Testis (tissue), 3 donors: ENCODE data around the gene STAT3. TPM values are rescaled to one million over a fixed set of nuclear protein-coding genes. Genes with fewer than 3 reads are reported as not detected.

ENCODE experiments used
- DNase-seq: peaks from one replicate; pipeline ENCODE4 v3.0.0-alpha.2; 2019
- H3K27ac ChIP-seq, 2 donors: fragments of 200-600 bp; sonication (generic); one replicate each; pipeline ENCODE4 v1.5.1; 2019
- H3K27me3 ChIP-seq: fragments of 200-600 bp; sonication (generic); one replicate; pipeline ENCODE4 v1.5.1; 2019
- H3K36me3 ChIP-seq: fragments of 200-600 bp; sonication (generic); one replicate; pipeline ENCODE4 v1.5.1; 2017; ENCODE audit warnings: low read depth; ENCODE audit errors: missing control alignments
- H3K4me1 ChIP-seq: fragments of 200-600 bp; sonication (generic); one replicate; pipeline ENCODE4 v1.5.1; 2019
- H3K4me3 ChIP-seq, 2 donors: fragments of 200-600 bp; sonication (generic); one replicate each; pipeline ENCODE4 v1.5.1; 2017 to 2019
- H3K9me3 ChIP-seq: fragments of 200-600 bp; sonication (generic); one replicate; pipeline ENCODE4 v1.5.1; 2017
- POLR2A ChIP-seq: fragments of 450-650 bp; IDR thresholded peaks from one replicate; pipeline ENCODE4 v1.6.1; 2017; ENCODE audit warnings: antibody characterized with exemption, mild to moderate bottlenecking, moderate library complexity
- WGBS, 2 donors: methylation state at CpG; one replicate each; pipeline ENCODE4 v1.1.5; 2018; 5-methylcytosine and 5-hydroxymethylcytosine counted together
- intact Hi-C: fragments of 100-400 bp; cut with DNase I; formaldehyde crosslinking; loops from one replicate; pipeline ENCODE4 v1.15.1; 2023; ENCODE audit warnings: low total_unique reads
- polyA plus RNA-seq: library from polyadenylated mRNA; stranded (reverse); fragments of 350-450 nt; fragmentation: Illumina TruSeq; extraction: RNeasy Lipid Tissue Mini Kit (QIAGEN cat#74804); gene quantifications from one replicate; pipeline ENCODE4 v1.2.3, GENCODE V29; 2014; ENCODE audit warnings: low read depth, low replicate concordance; ENCODE audit not compliant: insufficient read depth
- total RNA-seq, 2 donors: library from RNA; depleted of rRNA; stranded (reverse); fragments of >200 nt; gene quantifications; one replicate each; pipeline ENCODE4 v1.2.3, GENCODE V29; 2016
- TF ChIP-seq, protein P1 (sequence below), 3 experiments: fragments of 450-650 bp in 2 of 3; fragments of 200-600 bp in 1 of 3; sonication (generic) in 1 of 3; IDR thresholded peaks; one replicate each; pipeline ENCODE4 v1.5.1; 2016 to 2019; ENCODE audit warnings: antibody characterized with exemption in 3 of 3, mild to moderate bottlenecking in 2 of 3, moderate library complexity in 1 of 3

The STAT3 gene
- total and polyA plus RNA-seq, 3 donors from 2014 or later, result 69.5 to 117 (median 107) TPM

DNA sequence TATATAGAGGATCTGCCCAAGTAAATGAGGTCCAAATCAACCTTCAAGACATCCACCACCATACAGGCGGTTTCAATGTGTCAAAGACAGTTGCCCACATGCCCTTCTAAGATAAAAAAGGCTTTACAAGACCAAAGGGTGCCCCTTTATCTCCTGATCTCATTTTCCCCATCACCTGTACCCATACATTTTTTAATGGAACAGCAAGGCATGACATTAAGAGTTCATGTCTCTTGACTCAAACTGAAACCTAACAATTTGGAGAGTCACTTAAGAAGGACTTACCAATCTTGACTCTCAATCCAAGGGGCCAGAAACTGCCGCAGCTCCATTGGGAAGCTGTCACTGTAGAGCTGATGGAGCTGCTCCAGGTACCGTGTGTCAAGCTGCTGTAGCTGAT lies 40.1 kb downstream of the STAT3 start:
- intact Hi-C loops, result no loop called here
- no peaks in the 10 kb centered on the region for H3K9me3 ChIP-seq
- no peak for TF ChIP-seq POLR2A
- TF ChIP-seq, protein P1, sequence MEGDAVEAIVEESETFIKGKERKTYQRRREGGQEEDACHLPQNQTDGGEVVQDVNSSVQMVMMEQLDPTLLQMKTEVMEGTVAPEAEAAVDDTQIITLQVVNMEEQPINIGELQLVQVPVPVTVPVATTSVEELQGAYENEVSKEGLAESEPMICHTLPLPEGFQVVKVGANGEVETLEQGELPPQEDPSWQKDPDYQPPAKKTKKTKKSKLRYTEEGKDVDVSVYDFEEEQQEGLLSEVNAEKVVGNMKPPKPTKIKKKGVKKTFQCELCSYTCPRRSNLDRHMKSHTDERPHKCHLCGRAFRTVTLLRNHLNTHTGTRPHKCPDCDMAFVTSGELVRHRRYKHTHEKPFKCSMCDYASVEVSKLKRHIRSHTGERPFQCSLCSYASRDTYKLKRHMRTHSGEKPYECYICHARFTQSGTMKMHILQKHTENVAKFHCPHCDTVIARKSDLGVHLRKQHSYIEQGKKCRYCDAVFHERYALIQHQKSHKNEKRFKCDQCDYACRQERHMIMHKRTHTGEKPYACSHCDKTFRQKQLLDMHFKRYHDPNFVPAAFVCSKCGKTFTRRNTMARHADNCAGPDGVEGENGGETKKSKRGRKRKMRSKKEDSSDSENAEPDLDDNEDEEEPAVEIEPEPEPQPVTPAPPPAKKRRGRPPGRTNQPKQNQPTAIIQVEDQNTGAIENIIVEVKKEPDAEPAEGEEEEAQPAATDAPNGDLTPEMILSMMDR (IDR thresholded peaks at IDR 0.05), result no peak
- no peaks in the 10 kb centered on the region for H3K27me3 ChIP-seq
- H3K36me3 ChIP-seq, result no peaks in the 10 kb centered on the region
- DNase-seq, result no peak
- H3K4me3 ChIP-seq, result no peak overlapping the region
- 93 to 96% methylated on average over 3 of the region's 3 CpGs for WGBS, 2 donors
- H3K27ac ChIP-seq, result no peak overlapping the region
- H3K4me1 ChIP-seq, result peaks cover 11% of the 10 kb centered on the region

DNA sequence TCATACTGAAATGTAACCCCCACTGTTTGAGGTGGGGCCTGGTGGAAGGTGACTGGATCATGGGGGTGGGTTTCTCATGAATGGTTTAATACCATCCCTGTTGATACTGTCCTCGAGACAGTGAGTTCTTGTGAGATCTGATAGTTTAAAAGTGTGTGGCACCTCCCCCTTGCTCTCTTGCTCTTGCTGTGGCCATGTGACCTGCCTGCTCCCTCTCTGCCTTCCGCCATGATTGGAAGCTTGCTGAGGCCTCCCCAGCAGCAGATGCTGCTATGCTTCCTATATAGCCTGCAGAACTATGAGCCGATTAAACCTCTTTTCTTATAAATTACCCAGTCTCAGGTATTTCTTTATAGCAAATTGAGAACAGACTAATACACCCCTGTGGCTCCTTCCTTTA lies 40.6 kb downstream of the STAT3 start:
- WGBS, 2 donors, result 72 to 96% methylated on average over 3 of the region's 3 CpGs
- intact Hi-C loops, result no loop called here
- no peaks in the 10 kb centered on the region for H3K9me3 ChIP-seq
- no peaks in the 10 kb centered on the region for H3K27me3 ChIP-seq
- TF ChIP-seq, protein P1 (IDR thresholded peaks at IDR 0.05), result no peak
- TF ChIP-seq POLR2A, result no peak
- H3K36me3 ChIP-seq, result no peaks in the 10 kb centered on the region
- DNase-seq, result no peak
- H3K4me1 ChIP-seq, result peaks cover 11% of the 10 kb centered on the region
- H3K27ac ChIP-seq, result peak overlapping the region in 1 of 2 donors; percentile 45
- no peak overlapping the region for H3K4me3 ChIP-seq

- no peak for DNase-seq
- H3K36me3 ChIP-seq, result no peaks in the 10 kb centered on the region
- H3K4me1 ChIP-seq, result peaks cover 11% of the 10 kb centered on the region
These were observed 41.0 kb downstream of the STAT3 start for GRCh38 chr17:42347198-42347597.

GRCh38 chr17:42346481-42346880 lies 41.8 kb downstream of the STAT3 start:
- Histone ChIP-seq H3K27ac (no peak overlapping the region), H3K27me3 (no peaks in the 10 kb centered on the region), H3K4me3 (no peak overlapping the region), H3K4me1 (peaks cover 11% of the 10 kb centered on the region), H3K36me3 (no peaks in the 10 kb centered on the region), H3K9me3 (no peaks in the 10 kb centered on the region)
- TF ChIP-seq, protein P1 (IDR thresholded peaks at IDR 0.05), result no peak
- TF ChIP-seq POLR2A, result no peak
- intact Hi-C loops, result no loop called here
- WGBS, 2 donors, result 84 to 88% methylated on average over 8 of the region's 8 CpGs
- DNase-seq, result no peak

More at GRCh38 chr17:42347198-42347597, 41.0 kb downstream of the STAT3 start:
- Histone ChIP-seq H3K27ac (peak overlapping the region in 1 of 2 donors; percentile 45), H3K9me3 (no peaks in the 10 kb centered on the region), H3K27me3 (no peaks in the 10 kb centered on the region), H3K4me3 (no peak overlapping the region)
- TF ChIP-seq POLR2A, result no peak
- intact Hi-C loops, result no loop called here

GRCh38 chr17:42345396-42346073 lies 42.7 kb downstream of the STAT3 start:
- no peak overlapping the region for H3K4me3 ChIP-seq
- H3K36me3 ChIP-seq, result no peaks in the 10 kb centered on the region
- no peaks in the 10 kb centered on the region for H3K9me3 ChIP-seq
- H3K27me3 ChIP-seq, result no peaks in the 10 kb centered on the region
- WGBS, 2 donors, result 82 to 87% methylated on average over 13 of the region's 13 CpGs
- intact Hi-C loops, result no loop called here
- H3K4me1 ChIP-seq, result peaks cover 11% of the 10 kb centered on the region
- DNase-seq, result no peak
- TF ChIP-seq, protein P1 (IDR thresholded peaks at IDR 0.05), result no peak
- no peak for TF ChIP-seq POLR2A
- no peak overlapping the region for H3K27ac ChIP-seq
